Aorta (tissue), 5 donors: ENCODE results near the gene TSC2. TPM values are rescaled to one million over a fixed set of nuclear protein-coding genes. Genes with fewer than 3 reads are reported as not detected.

Experiments used
- ATAC-seq: fragments of 200-7000 bp; cut with Tn5 transposase; one replicate; pipeline ENCODE4 v1.9.1; 2022; ENCODE audit warnings: moderate library complexity; ENCODE audit not compliant: low FRiP score
- DNase-seq, 2 donors: peaks; one replicate each; pipeline ENCODE4 v3.0.0-alpha.2; 2020
- H3K27ac ChIP-seq, 2 donors: one replicate each; pipeline ENCODE4 v1.5.1; 2013; ENCODE audit warnings: low read length in 2 of 2, mild to moderate bottlenecking in 2 of 2, moderate library complexity in 2 of 2, control low read depth in 1 of 2, inconsistent platforms in 1 of 2, low read depth in 1 of 2
- H3K27me3 ChIP-seq, 2 donors: one replicate each; pipeline ENCODE4 v1.6.1; 2013; ENCODE audit warnings: control low read depth in 1 of 2, low read length in 1 of 2, mild to moderate bottlenecking in 1 of 2, moderate library complexity in 1 of 2; ENCODE audit not compliant: insufficient read depth in 2 of 2, control insufficient read depth in 1 of 2
- H3K36me3 ChIP-seq, 2 donors: one replicate each; pipeline ENCODE4 v1.6.1; 2013; ENCODE audit warnings: control low read depth in 1 of 2, low read length in 1 of 2, mild to moderate bottlenecking in 1 of 2; ENCODE audit not compliant: insufficient read depth in 2 of 2, control insufficient read depth in 1 of 2
- H3K4me1 ChIP-seq, 2 donors: one replicate each; pipeline ENCODE4 v1.6.1; 2013; ENCODE audit warnings: low read length in 2 of 2, control low read depth in 1 of 2, mild to moderate bottlenecking in 1 of 2, moderate library complexity in 1 of 2; ENCODE audit not compliant: insufficient read depth in 2 of 2, control insufficient read depth in 1 of 2
- H3K4me3 ChIP-seq, 2 donors: one replicate each; pipeline ENCODE4 v1.5.1; 2013; ENCODE audit warnings: low read length in 2 of 2, control low read depth in 1 of 2, mild to moderate bottlenecking in 1 of 2
- H3K9me3 ChIP-seq: one replicate; pipeline ENCODE4 v1.6.1; 2013; ENCODE audit warnings: mild to moderate bottlenecking, low read length; ENCODE audit not compliant: control insufficient read depth
- WGBS, 2 donors: extraction: QIAGEN DNeasy Blood & Tissue Kit; methylation state at CpG; one replicate each; pipeline ENCODE4 v1.1.7; 2013; 5-methylcytosine and 5-hydroxymethylcytosine counted together
- intact Hi-C, 2 donors: fragments of 100-400 bp; cut with DNase I; formaldehyde crosslinking; loops; one replicate each; pipeline versions ENCODE4 v1.14.2 to v1.15.0; 2022
- polyA plus RNA-seq, 2 donors: library from polyadenylated mRNA; stranded (reverse); fragments of 200-250 nt; gene quantifications; one replicate each; pipeline ENCODE4 v1.2.3, GENCODE V29; 2013
- total RNA-seq, 2 donors: library from RNA; stranded (reverse); fragmentation: NEBNext Ultra II Directional; extraction: Animal tissue kit (Norgen Biotek cat#: 25700); gene quantifications; one replicate each; pipeline ENCODE4 v1.2.1, GENCODE V29; 2021
- donor health status: healthy with polysubstance abuse.
- donor health status: Bipolar disorder and iron deficiency.
- donor health status: DM: no; HTN: no; CAD: no.
- donor health status: DM: no; HTN: no; CAD: no.
- donor health status: DM: yes; HTN: yes; CAD: no.

The TSC2 gene
- total and polyA plus RNA-seq, 4 donors: 16.2 to 166 (median 119) TPM

GRCh38 chr16:2083409-2083808 lies 35.6 kb downstream of the TSC2 start:
- intact Hi-C loops: no loop called here
- H3K27me3 ChIP-seq: no peaks in the 10 kb centered on the region
- DNase-seq (no peak), ATAC-seq (no peak)
- WGBS, 2 donors: 83 to 84% methylated on average over 19 of the region's 19 CpGs
- no peaks in the 10 kb centered on the region for H3K4me1 ChIP-seq
- H3K9me3 ChIP-seq: no peaks in the 10 kb centered on the region
- peaks cover 0 to 2% of the 10 kb centered on the region in 2 donors for H3K36me3 ChIP-seq
- no peak overlapping the region for H3K4me3 ChIP-seq
- no peak overlapping the region for H3K27ac ChIP-seq

- H3K4me3 ChIP-seq: no peak overlapping the region
- no peak for DNase-seq
- intact Hi-C loops: no loop called here
- H3K27ac ChIP-seq: no peak overlapping the region
- H3K9me3 ChIP-seq: no peaks in the 10 kb centered on the region
- WGBS, 2 donors: 82 to 85% methylated on average over 42 to 44 of the region's 44 CpGs
- H3K27me3 ChIP-seq: no peaks in the 10 kb centered on the region
- H3K4me1 ChIP-seq: no peaks in the 10 kb centered on the region
- no peak for ATAC-seq
- H3K36me3 ChIP-seq: peaks cover 0 to 2% of the 10 kb centered on the region in 2 donors
Observed at GRCh38 chr16:2083876-2084780, 36.3 kb downstream of the TSC2 start.

GRCh38 chr16:2084895-2085625 lies 37.3 kb downstream of the TSC2 start:
- intact Hi-C loops: loop anchor here in 1 of 2 donors (5.0 kb wide), 1 partner anchor 63 kb away; no protein-coding TSS in a partner anchor
- no peak overlapping the region for H3K27ac ChIP-seq
- ATAC-seq (no peak), DNase-seq (no peak)
- H3K36me3 ChIP-seq: no peaks in the 10 kb centered on the region
- WGBS, 2 donors: 71 to 73% methylated on average over 28 to 29 of the region's 29 CpGs
- no peaks in the 10 kb centered on the region for H3K9me3 ChIP-seq
- H3K4me3 ChIP-seq: no peak overlapping the region
- no peaks in the 10 kb centered on the region for H3K27me3 ChIP-seq
- no peaks in the 10 kb centered on the region for H3K4me1 ChIP-seq

- Histone ChIP-seq H3K4me3 (no peak overlapping the region), H3K4me1 (no peaks in the 10 kb centered on the region), H3K27ac (no peak overlapping the region), H3K36me3 (no peaks in the 10 kb centered on the region), H3K9me3 (no peaks in the 10 kb centered on the region), H3K27me3 (no peaks in the 10 kb centered on the region)
- 42 to 50% methylated on average over 11 to 14 of the region's 14 CpGs for WGBS, 2 donors
- DNase-seq: no peak
- no peak for ATAC-seq
- intact Hi-C loops: loop anchor here in 1 of 2 donors (5.0 kb wide), 1 partner anchor 63 kb away; no protein-coding TSS in a partner anchor
Observed at GRCh38 chr16:2085669-2086068, 37.9 kb downstream of the TSC2 start.

- 78 to 79% methylated on average over 27 of the region's 27 CpGs for WGBS, 2 donors
- H3K4me3 ChIP-seq: no peak overlapping the region
- no peaks in the 10 kb centered on the region for H3K9me3 ChIP-seq
- H3K4me1 ChIP-seq: no peaks in the 10 kb centered on the region
- H3K27ac ChIP-seq: no peak overlapping the region
- intact Hi-C loops: loop anchor here in 1 of 2 donors (5.0 kb wide), 1 partner anchor 64 kb away; no protein-coding TSS in a partner anchor
- no peaks in the 10 kb centered on the region for H3K27me3 ChIP-seq
- no peak for ATAC-seq
- H3K36me3 ChIP-seq: peaks cover 0 to 2% of the 10 kb centered on the region in 2 donors
- DNase-seq: no peak
Observed at GRCh38 chr16:2086106-2086742, 38.4 kb downstream of the TSC2 start.

- H3K4me3 ChIP-seq: no peak overlapping the region
- H3K27me3 ChIP-seq: no peaks in the 10 kb centered on the region
- DNase-seq (no peak), ATAC-seq (no peak)
- no peaks in the 10 kb centered on the region for H3K9me3 ChIP-seq
- intact Hi-C loops: loop anchor here in 1 of 2 donors (5.0 kb wide), 1 partner anchor 65 kb away; no protein-coding TSS in a partner anchor
- 66 to 68% methylated on average over 29 to 30 of the region's 30 CpGs for WGBS, 2 donors
- no peak overlapping the region for H3K27ac ChIP-seq
- H3K4me1 ChIP-seq: no peaks in the 10 kb centered on the region
- H3K36me3 ChIP-seq: peaks cover 0 to 8% of the 10 kb centered on the region in 2 donors
Observed at GRCh38 chr16:2086812-2087747, 39.3 kb downstream of the TSC2 start.

GRCh38 chr16:2087748-2088631 lies 40.2 kb downstream of the TSC2 start:
- Histone ChIP-seq H3K36me3 (peaks cover 0 to 12% of the 10 kb centered on the region in 2 donors), H3K4me3 (no peak overlapping the region), H3K9me3 (no peaks in the 10 kb centered on the region), H3K27me3 (no peaks in the 10 kb centered on the region), H3K4me1 (no peaks in the 10 kb centered on the region), H3K27ac (no peak overlapping the region)
- ATAC-seq (no peak), DNase-seq (no peak)
- WGBS, 2 donors: 82 to 87% methylated on average over 41 of the region's 41 CpGs
- intact Hi-C loops: loop anchor here in 1 of 2 donors (5.0 kb wide), 1 partner anchor 66 kb away; no protein-coding TSS in a partner anchor
